HEK293T (cell line): ENCODE measurements around the gene COL23A1.

Source experiments
- CTCF ChIA-PET: fragments of 350-600 bp; formaldehyde crosslinking; extraction: SDS; loops from one replicate; lab custom pipeline; 2021; ENCODE audit warnings: antibody characterized with exemption, inconsistent platforms; lab: Yijun Ruan, JAX
- POLR2A ChIA-PET: fragments of 350-600 bp; formaldehyde crosslinking; extraction: SDS; loops from one replicate; lab custom pipeline; 2020; ENCODE audit warnings: antibody characterized with exemption, inconsistent platforms; lab: Yijun Ruan, JAX
- DNase-seq: peaks from one replicate; pipeline ENCODE4 v3.0.0; 2012; ENCODE audit warnings: mixed read lengths; ENCODE audit errors: extremely low spot score
- ARNT ChIP-seq: fragments of 450-650 bp; IDR thresholded peaks from 2 replicates; pipeline ENCODE4 v1.6.1; 2017; ENCODE audit warnings: mild to moderate bottlenecking
- BHLHE40 ChIP-seq: fragments of 450-650 bp; IDR thresholded peaks from 2 replicates; pipeline ENCODE4 v1.6.1; 2016; ENCODE audit warnings: mild to moderate bottlenecking, moderate library complexity, borderline replicate concordance
- CTBP1 ChIP-seq: fragments of 450-650 bp; IDR thresholded peaks from 2 replicates; pipeline ENCODE4 v1.6.1; 2016; ENCODE audit warnings: borderline replicate concordance
- ELF4 ChIP-seq: fragments of 450-650 bp; IDR thresholded peaks from 2 replicates; pipeline ENCODE4 v1.6.1; 2017; ENCODE audit warnings: antibody characterized with exemption
- FOXA1 ChIP-seq: fragments of 450-650 bp; IDR thresholded peaks from 2 replicates; pipeline ENCODE4 v1.6.1; 2016; ENCODE audit warnings: mild to moderate bottlenecking
- FOXK2 ChIP-seq: fragments of 450-650 bp; IDR thresholded peaks from 2 replicates; pipeline ENCODE4 v1.6.1; 2016; ENCODE audit warnings: mild to moderate bottlenecking
- FOXM1 ChIP-seq: fragments of 450-650 bp; IDR thresholded peaks from 2 replicates; pipeline ENCODE4 v1.6.1; 2017; ENCODE audit warnings: mild to moderate bottlenecking, borderline replicate concordance
- HDGF ChIP-seq: fragments of 450-650 bp; IDR thresholded peaks from 2 replicates; pipeline ENCODE4 v1.6.1; 2017; ENCODE audit warnings: antibody characterized with exemption, borderline replicate concordance
- L3MBTL2 ChIP-seq: fragments of 450-650 bp; conservative IDR thresholded peaks from 2 replicates; pipeline ENCODE4 v1.6.1; 2016; ENCODE audit warnings: mild to moderate bottlenecking
- LEF1 ChIP-seq: fragments of 450-650 bp; IDR thresholded peaks from 2 replicates; pipeline ENCODE4 v1.6.1; 2017; ENCODE audit warnings: mild to moderate bottlenecking, borderline replicate concordance
- NFRKB ChIP-seq: fragments of 450-650 bp; IDR thresholded peaks from 2 replicates; pipeline ENCODE4 v1.6.1; 2016; ENCODE audit warnings: mild to moderate bottlenecking, moderate library complexity
- PKNOX1 ChIP-seq: fragments of 450-650 bp; IDR thresholded peaks from 2 replicates; pipeline ENCODE4 v1.6.1; 2016
- SP1 ChIP-seq: fragments of 450-650 bp; IDR thresholded peaks from 2 replicates; pipeline ENCODE4 v1.6.1; 2017
- SUZ12 ChIP-seq: fragments of 450-650 bp; IDR thresholded peaks from 2 replicates; pipeline ENCODE4 v1.6.1; 2016; ENCODE audit warnings: mild to moderate bottlenecking
- TARDBP ChIP-seq: fragments of 450-650 bp; IDR thresholded peaks from 2 replicates; pipeline ENCODE4 v1.6.1; 2016
- ZNF384 ChIP-seq: fragments of 450-650 bp; IDR thresholded peaks from 2 replicates; pipeline ENCODE4 v1.6.1; 2016

COL23A1 gene

GRCh38 chr5:178547052-178547666 lies 43.0 kb downstream of the COL23A1 start:
- no peak for DNase-seq
- ChIA-PET POLR2A (no interaction called here), CTCF (no interaction called here)
- no peak for TF ChIP-seq FOXM1
- no peak for TF ChIP-seq CTBP1
- TF ChIP-seq SP1, result no peak
- no peak for TF ChIP-seq HDGF
- no peak for TF ChIP-seq NFRKB
- TF ChIP-seq LEF1, result no peak
- no peak for TF ChIP-seq FOXK2
- no peak for TF ChIP-seq FOXA1
- TF ChIP-seq ELF4, result no peak
- no peak for TF ChIP-seq SUZ12
- no peak for TF ChIP-seq L3MBTL2
- no peak for TF ChIP-seq TARDBP

- TF ChIP-seq SP1 (no peak), CTBP1 (no peak)
- CTCF ChIA-PET, result no interaction called here
- DNase-seq, result no peak
- POLR2A ChIA-PET, result no interaction called here
These were observed 43.5 kb downstream of the COL23A1 start for GRCh38 chr5:178546675-178547033.

GRCh38 chr5:178545941-178546674 lies 44.1 kb downstream of the COL23A1 start:
- ChIA-PET POLR2A (no interaction called here), CTCF (no interaction called here)
- TF ChIP-seq HDGF (no peak), ELF4 (no peak), SUZ12 (no peak), TARDBP (no peak), PKNOX1 (no peak), CTBP1 (no peak)
- DNase-seq, result no peak

GRCh38 chr5:178545176-178545575 lies 45.0 kb downstream of the COL23A1 start:
- ChIA-PET CTCF (no interaction called here), POLR2A (no interaction called here)
- no peak for DNase-seq
- TF ChIP-seq FOXM1, result no peak
- TF ChIP-seq ZNF384, result no peak

GRCh38 chr5:178544166-178544834 lies 45.9 kb downstream of the COL23A1 start:
- no peak for DNase-seq
- TF ChIP-seq ZNF384 (no peak), SUZ12 (no peak), L3MBTL2 (no peak), ARNT (no peak), ELF4 (no peak), LEF1 (no peak)
- POLR2A ChIA-PET, result no interaction called here
- CTCF ChIA-PET, result no interaction called here

DNA sequence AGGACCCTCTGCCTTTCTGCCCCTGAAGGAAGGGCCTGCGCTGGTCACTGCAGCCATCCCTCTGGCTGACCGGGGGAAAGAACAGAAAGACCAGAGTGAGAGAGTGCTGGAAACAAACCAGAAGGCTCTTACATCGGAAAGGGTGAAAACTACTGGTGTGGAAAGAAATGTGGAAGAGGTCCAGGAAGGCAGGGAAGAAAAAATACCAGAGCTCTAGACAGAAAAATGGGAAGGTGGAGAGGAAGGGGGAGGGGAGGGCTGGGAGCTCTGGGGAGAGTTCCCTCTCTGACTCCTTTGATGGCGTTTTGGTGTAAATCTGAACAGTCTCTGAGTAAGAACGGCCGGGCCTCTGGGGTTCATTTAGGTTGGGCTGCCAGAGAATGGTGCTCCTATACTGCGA lies 47.7 kb downstream of the COL23A1 start:
- ChIA-PET CTCF (interaction anchor here (0.9 kb wide), 1 partner anchor 10 kb away, joined by 5 read pairs; no protein-coding TSS in a partner anchor), POLR2A (no interaction called here)
- no peak for DNase-seq
- TF ChIP-seq HDGF (no peak), SUZ12 (no peak), LEF1 (no peak), FOXK2 (no peak), FOXM1 (no peak)

GRCh38 chr5:178540526-178540925 lies 49.7 kb downstream of the COL23A1 start:
- TF ChIP-seq PKNOX1, result no peak
- no peak for TF ChIP-seq SP1
- TF ChIP-seq FOXA1, result no peak
- TF ChIP-seq NFRKB, result no peak
- no peak for TF ChIP-seq FOXK2
- no peak for TF ChIP-seq FOXM1
- no peak for DNase-seq
- CTCF ChIA-PET, result no interaction called here
- POLR2A ChIA-PET, result no interaction called here

DNA sequence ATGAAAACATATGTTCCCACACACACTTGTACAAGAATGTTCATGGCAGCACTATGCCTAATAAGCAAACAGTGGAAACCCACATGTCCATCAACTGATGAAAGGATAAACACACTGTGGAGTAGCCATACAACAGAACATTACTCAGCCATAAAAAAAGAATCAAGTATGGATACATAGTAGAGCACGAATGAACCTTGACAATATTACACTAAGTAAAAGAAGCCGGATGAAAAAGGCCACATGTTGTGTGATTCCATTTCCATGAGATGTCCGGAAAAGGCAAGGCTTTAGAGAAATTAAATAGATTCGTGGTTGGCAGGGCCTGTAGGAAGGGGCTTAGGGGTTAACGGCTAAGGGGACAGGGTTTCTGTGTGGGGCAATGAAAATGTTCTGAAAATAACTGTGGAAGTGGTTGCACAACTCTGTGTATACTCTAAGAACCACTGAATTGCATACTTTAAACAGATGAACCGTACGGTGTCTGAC lies 51.4 kb downstream of the COL23A1 start:
- CTCF ChIA-PET, result no interaction called here

More for the DNA sequence above, 51.4 kb downstream of the COL23A1 start:
- DNase-seq, result no peak
- TF ChIP-seq L3MBTL2, result no peak
- no peak for TF ChIP-seq FOXK2
- no peak for TF ChIP-seq ZNF384
- no peak for TF ChIP-seq ELF4
- no peak for TF ChIP-seq TARDBP
- no peak for TF ChIP-seq BHLHE40
- TF ChIP-seq SP1, result no peak
- no peak for TF ChIP-seq ARNT
- TF ChIP-seq LEF1, result no peak
- no peak for TF ChIP-seq SUZ12
- POLR2A ChIA-PET, result no interaction called here
